ENCODE data around the gene MINDY3. TPM values are rescaled to one million over a fixed set of nuclear protein-coding genes. Genes with fewer than 3 reads are reported as not detected.

Gene MINDY3
- polyA plus RNA-seq, 1 donor (not counting 4 experiments of a cell fraction or from before 2014, with no cell fraction given): 22.1 TPM

GRCh38 chr10:15801641-15802040 lies 58.7 kb downstream of the MINDY3 start:
- Histone ChIP-seq H3K4me2 (ENCODE audit: control insufficient read depth, extremely low read depth, insufficient read depth, low read depth, low read length) (no peak overlapping the region), H3K27me3 (ENCODE audit: control insufficient read depth, extremely low read depth, insufficient read depth, low read length) (no peaks in the 10 kb centered on the region), H3K9me3 (ENCODE audit: control insufficient read depth, low read depth, low read length) (no peaks in the 10 kb centered on the region), H3K36me3 (ENCODE audit: control insufficient read depth in 2 of 2, extremely low read depth in 1 of 2, insufficient read depth in 2 of 2, low read length in 2 of 2) (peaks cover 0 to 1% of the 10 kb centered on the region in 2 experiments), H3K79me2 (ENCODE audit: control insufficient read depth, insufficient read depth, low read length) (no peaks in the 10 kb centered on the region), H3K4me3 (ENCODE audit: control insufficient read depth in 2 of 3, extremely low read depth in 1 of 3, insufficient read depth in 2 of 3, low read depth in 1 of 3, low read length in 3 of 3) (no peak overlapping the region), H4K20me1 (ENCODE audit: control insufficient read depth, extremely low read depth, insufficient read depth, low read length) (no peaks in the 10 kb centered on the region), H3K4me1 (ENCODE audit: control insufficient read depth, extremely low read depth, insufficient read depth, low read length) (no peaks in the 10 kb centered on the region), H3K27ac (ENCODE audit: control insufficient read depth, insufficient read depth, low read length) (no peak overlapping the region), H3K9ac (ENCODE audit: control insufficient read depth, extremely low read depth, insufficient read depth, low read length) (no peak overlapping the region), H3K9me1 (ENCODE audit: control insufficient read depth, extremely low read depth, insufficient read depth, low read length) (no peaks in the 10 kb centered on the region), H2AFZ (ENCODE audit: control insufficient read depth, low read length) (no peak overlapping the region)
- dilution Hi-C loops (cut with MboI; ENCODE audit: extremely low pct_ligation_motif_present, low sequenced_read_pairs): no loop called here
- no peak for DNase-seq (ENCODE audit: low read depth, low spot score)
- FAIRE-seq: no peak
- TF ChIP-seq EZH2 (IDR thresholded peaks at IDR 0.05; ENCODE audit: low read length): no peak
- TF ChIP-seq, protein P1, sequence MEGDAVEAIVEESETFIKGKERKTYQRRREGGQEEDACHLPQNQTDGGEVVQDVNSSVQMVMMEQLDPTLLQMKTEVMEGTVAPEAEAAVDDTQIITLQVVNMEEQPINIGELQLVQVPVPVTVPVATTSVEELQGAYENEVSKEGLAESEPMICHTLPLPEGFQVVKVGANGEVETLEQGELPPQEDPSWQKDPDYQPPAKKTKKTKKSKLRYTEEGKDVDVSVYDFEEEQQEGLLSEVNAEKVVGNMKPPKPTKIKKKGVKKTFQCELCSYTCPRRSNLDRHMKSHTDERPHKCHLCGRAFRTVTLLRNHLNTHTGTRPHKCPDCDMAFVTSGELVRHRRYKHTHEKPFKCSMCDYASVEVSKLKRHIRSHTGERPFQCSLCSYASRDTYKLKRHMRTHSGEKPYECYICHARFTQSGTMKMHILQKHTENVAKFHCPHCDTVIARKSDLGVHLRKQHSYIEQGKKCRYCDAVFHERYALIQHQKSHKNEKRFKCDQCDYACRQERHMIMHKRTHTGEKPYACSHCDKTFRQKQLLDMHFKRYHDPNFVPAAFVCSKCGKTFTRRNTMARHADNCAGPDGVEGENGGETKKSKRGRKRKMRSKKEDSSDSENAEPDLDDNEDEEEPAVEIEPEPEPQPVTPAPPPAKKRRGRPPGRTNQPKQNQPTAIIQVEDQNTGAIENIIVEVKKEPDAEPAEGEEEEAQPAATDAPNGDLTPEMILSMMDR (optimal IDR thresholded peaks at IDR 0.05 in 1 of 3, IDR thresholded peaks at IDR 0.05 in 1 of 3, conservative IDR thresholded peaks at IDR 0.05 in 1 of 3; ENCODE audit: extremely low read depth in 1 of 3, insufficient read depth in 2 of 3, low read length in 3 of 3): no peak

- TF ChIP-seq EZH2 (IDR thresholded peaks at IDR 0.05; ENCODE audit: low read length): no peak
- TF ChIP-seq, protein P1 (optimal IDR thresholded peaks at IDR 0.05 in 1 of 3, IDR thresholded peaks at IDR 0.05 in 1 of 3, conservative IDR thresholded peaks at IDR 0.05 in 1 of 3; ENCODE audit: extremely low read depth in 1 of 3, insufficient read depth in 2 of 3, low read length in 3 of 3): no peak
- H3K36me3 ChIP-seq (ENCODE audit: control insufficient read depth in 2 of 2, extremely low read depth in 1 of 2, insufficient read depth in 2 of 2, low read length in 2 of 2): peaks cover 0 to 1% of the 10 kb centered on the region in 2 experiments
- H3K27me3 ChIP-seq (ENCODE audit: control insufficient read depth, extremely low read depth, insufficient read depth, low read length): no peaks in the 10 kb centered on the region
- H3K9me1 ChIP-seq (ENCODE audit: control insufficient read depth, extremely low read depth, insufficient read depth, low read length): no peaks in the 10 kb centered on the region
- no peak overlapping the region for H3K4me2 ChIP-seq (ENCODE audit: control insufficient read depth, extremely low read depth, insufficient read depth, low read depth, low read length)
- no peak for FAIRE-seq
- no peaks in the 10 kb centered on the region for H4K20me1 ChIP-seq (ENCODE audit: control insufficient read depth, extremely low read depth, insufficient read depth, low read length)
- no peak for DNase-seq (ENCODE audit: low read depth, low spot score)
- H2AFZ ChIP-seq (ENCODE audit: control insufficient read depth, low read length): no peak overlapping the region
- H3K4me3 ChIP-seq (ENCODE audit: control insufficient read depth in 2 of 3, extremely low read depth in 1 of 3, insufficient read depth in 2 of 3, low read depth in 1 of 3, low read length in 3 of 3): no peak overlapping the region
- dilution Hi-C loops (cut with MboI; ENCODE audit: extremely low pct_ligation_motif_present, low sequenced_read_pairs): no loop called here
- H3K9ac ChIP-seq (ENCODE audit: control insufficient read depth, extremely low read depth, insufficient read depth, low read length): no peak overlapping the region
- H3K4me1 ChIP-seq (ENCODE audit: control insufficient read depth, extremely low read depth, insufficient read depth, low read length): no peaks in the 10 kb centered on the region
- no peaks in the 10 kb centered on the region for H3K79me2 ChIP-seq (ENCODE audit: control insufficient read depth, insufficient read depth, low read length)
- H3K27ac ChIP-seq (ENCODE audit: control insufficient read depth, insufficient read depth, low read length): no peak overlapping the region
- H3K9me3 ChIP-seq (ENCODE audit: control insufficient read depth, low read depth, low read length): no peaks in the 10 kb centered on the region
These were observed 59.2 kb downstream of the MINDY3 start for GRCh38 chr10:15801147-15801546.

All from keratinocyte (primary cell).